ENCODE data around the gene GPATCH2.

GPATCH2 gene

DNA sequence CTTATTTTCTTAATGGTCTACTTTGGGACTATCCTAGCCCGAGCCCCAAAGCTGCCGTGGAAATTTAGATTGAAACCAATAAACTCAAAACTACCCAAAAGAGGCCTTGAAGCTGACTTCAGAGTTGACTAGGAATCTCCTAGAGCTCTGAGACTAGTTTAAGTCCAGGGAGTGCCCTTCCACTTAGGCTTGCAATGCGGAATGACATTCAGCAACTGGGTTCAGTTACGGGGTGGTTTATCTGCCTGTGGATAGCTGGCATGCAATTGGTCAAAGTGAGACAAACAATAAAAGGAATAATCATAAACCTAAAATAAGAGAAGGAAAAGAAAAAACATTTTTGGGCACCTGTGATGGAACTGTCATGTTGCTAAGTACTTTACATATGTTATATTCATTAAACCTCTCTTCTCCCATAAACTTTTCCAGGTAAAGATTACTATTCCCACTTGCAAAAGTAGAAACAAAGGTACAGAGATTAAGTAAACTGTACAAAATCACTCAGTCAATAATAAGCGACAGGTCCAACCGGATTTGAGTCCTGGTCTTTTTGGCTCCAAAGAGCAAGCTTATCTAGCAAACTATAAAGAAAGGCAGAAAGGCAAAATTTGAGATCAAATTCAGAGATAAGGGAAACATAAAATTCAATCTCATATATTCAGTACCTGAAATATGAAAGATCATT is 56.5 kb downstream of the GPATCH2 start:
- no peak for DNase-seq

DNA sequence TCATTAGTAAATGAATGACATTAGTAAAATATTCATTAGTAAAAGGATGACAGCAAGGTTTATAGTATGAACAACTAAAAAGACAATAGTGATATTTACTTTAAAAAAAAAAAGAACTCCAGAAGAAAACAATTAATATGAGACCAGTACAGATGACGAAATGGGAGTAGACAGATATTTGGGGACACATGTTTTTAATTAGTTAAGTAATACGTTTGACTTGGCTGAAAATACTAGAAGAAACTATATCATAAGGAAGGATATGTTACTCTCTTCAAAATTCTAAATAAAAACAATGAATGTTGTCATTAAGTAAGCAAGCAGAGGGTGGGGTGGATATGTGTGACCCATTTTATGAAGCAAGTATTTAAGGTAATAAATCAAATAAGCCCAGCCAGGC is 61.9 kb downstream of the GPATCH2 start:
- no peak for DNase-seq

GRCh38 chr1:217568200-217568599 is 62.7 kb downstream of the GPATCH2 start:
- no peak for DNase-seq

DNA sequence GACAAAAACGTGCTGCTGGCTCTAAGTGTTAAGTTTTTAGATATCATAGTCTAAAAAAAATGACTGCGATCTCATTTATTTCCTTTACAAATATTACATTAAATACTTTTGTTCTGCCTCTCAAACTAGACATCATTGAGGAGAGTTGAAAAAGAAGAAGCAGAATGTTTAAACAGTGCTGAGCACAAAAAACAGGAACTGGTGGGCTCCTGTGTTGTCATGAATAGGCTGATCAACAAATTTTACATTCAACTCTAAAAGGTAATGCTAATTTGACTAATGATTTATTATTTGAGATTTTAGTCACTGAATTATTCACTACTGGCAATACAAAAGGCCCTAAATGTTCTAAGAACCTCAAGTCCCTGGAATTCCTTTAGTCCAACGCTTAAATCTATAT is 66.1 kb downstream of the GPATCH2 start:
- no peak for DNase-seq

DNA sequence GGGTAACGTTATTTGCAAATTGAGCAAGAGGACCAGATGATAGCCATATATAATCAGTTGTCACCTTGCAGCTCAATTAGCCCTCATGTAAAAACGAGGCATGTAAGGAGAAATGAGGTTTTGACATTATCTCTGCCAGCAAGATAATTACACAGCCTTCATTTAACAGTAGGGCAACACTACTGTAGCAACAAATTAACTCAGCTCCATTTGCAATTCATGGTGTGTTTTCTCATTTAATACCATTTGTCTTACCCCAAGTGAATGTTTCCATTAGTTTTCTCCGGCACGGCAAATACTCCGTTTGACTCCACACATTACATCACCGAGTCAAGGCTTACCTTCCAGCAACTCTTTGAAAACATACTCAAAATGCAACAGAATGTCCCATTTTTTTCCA is 66.7 kb downstream of the GPATCH2 start:
- DNase-seq: no peak

DNA sequence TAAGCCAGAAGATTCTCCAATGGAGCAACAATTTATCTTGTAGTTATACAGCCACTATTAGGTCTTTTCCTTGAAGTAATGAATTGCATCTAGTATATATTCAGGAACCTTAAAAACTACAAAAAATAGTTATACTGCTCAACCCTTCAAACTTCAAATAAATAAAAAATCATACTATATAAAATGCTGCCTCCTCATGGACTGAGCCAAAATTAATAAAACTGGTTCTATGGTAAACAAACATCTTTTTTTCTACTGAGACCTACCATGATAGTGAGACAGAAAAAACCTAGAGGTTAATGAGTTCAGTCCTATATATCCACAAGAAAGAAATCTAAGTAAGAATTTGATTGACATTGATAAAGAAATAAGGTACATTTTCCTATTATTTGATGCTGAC is 67.7 kb downstream of the GPATCH2 start:
- DNase-seq: no peak

- DNase-seq: no peak
Observed at GRCh38 chr1:217562229-217562878, 68.5 kb downstream of the GPATCH2 start.

GRCh38 chr1:217561446-217561845 is 69.4 kb downstream of the GPATCH2 start:
- DNase-seq: no peak

- DNase-seq: no peak
Observed at GRCh38 chr1:217554849-217555248, 76.0 kb downstream of the GPATCH2 start.

GRCh38 chr1:217553949-217554509 is 76.9 kb downstream of the GPATCH2 start:
- no peak for DNase-seq

- no peak for DNase-seq
Observed at GRCh38 chr1:217552339-217552951, 78.4 kb downstream of the GPATCH2 start.

DNA sequence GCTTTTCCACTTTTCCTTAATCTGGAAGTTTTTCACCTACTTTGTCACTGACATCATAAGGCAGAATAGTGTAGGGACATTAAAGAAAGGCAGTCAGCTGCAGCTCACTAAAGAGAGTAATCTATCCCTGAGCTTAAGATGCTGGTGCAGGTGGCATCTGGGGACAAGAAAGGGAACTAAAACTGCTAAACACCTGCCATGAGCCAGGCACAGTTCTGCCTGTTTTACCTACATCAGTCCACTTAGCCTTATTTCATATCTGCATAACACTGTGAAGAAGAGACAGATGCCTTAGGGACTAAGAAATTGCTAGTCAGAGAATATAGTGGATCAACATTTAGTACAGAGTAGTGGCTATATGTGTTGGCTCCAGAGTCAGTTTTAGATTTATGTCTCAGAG is 88.1 kb downstream of the GPATCH2 start:
- no peak for DNase-seq

DNA sequence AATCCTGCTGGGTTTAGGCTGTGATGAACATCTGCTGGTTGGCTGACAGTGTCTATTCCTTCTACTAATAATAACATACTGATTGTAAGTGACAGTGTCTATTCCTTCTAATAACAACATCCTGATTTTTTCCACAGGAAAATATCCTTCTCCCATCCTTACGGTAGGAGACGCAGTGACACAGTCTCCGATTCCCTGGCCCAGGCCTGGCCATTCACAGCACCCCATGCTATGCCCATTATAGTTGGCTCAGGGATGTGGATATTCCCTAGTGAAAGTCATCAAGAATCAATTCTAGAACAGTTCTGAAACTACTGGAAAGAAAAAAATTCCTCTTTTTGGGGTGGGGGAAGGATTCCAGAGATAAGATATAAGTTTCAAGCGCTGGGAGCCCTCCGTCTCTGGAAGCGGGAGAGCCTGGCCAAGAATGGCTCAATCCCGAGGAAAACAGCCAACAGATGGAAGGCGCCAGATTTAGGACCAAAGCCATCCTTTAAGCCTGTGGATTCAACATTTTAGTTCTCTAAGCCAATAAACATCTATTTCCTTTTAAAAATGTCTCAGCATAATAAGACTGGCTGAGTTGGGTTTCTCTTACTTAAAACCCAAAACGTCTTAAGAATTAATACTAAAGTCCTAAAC is 88.6 kb downstream of the GPATCH2 start:
- no peak for DNase-seq

DNA sequence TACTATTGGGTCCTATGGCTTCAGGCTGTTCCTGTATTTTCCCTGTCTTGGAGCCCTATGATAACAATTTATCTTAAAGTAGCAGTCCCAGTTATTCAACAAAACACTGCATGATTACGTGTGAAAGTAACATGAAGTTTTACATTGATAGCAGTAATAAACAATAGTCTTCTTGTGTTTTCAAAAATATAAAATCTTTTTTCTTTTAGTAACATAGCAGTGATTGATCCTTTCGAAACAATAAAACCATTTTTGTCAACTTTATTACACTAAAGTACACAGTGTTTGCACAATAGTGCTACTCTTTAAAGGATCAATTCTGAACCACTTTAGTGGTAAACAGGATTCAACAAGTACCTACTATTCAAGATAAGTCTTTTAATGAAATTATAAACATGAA is 90.6 kb downstream of the GPATCH2 start:
- no peak for DNase-seq

- no peak for DNase-seq
Observed at GRCh38 chr1:217539510-217539909, 91.4 kb downstream of the GPATCH2 start.

DNA sequence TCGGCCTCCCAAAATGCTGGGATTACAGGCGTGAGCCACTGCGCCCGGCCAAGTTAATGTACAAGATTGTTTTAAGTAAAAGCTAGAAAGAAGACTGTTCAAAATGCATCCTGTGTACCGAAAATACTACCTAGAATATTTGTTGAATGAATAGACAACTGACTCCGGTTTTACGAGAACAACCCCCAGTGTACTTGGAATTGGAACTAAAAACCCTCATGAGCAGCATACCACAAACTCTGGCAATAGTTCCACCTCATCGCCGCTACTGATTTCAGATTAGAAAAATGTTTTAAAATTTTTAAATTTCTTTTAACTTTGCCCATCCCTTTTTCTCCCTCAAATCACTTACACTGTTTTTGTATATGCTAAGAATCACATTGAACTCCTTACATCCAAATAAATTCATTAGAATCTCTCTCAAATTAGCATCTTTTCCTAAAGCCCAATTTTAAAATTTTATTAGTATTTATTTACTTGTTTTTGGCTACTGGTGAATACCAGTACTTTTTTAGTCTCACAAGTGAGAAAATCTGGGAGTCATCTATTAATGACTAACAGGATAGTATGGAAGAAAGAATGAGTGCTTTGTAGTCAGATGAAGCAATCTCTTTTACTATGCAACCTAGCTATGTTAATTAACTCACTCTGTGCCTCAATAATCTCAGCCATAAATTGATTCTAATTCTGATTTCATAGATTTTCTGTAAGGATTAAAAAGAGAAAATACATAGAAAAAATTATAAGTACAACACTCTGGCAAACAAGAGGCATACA is 95.1 kb downstream of the GPATCH2 start:
- DNase-seq: no peak

DNA sequence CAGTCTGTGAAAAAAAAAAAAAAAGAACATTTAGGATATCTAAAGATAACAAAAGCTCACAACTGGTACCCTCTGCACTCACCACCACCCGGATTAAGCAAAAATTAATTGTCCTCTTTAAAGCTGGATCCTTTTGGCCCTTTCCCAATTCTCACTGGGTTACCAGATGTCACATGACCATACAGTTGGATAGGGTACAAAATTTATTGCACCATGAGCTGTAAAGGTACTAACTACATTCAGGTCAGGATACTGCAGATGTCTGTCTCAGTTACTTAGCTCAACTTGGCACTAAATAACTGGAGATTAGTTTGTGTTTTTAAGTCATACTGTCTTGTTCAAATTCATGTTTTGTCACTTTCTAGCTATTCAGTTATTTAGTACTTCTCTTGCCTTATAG is 96.3 kb downstream of the GPATCH2 start:
- no peak for DNase-seq

DNA sequence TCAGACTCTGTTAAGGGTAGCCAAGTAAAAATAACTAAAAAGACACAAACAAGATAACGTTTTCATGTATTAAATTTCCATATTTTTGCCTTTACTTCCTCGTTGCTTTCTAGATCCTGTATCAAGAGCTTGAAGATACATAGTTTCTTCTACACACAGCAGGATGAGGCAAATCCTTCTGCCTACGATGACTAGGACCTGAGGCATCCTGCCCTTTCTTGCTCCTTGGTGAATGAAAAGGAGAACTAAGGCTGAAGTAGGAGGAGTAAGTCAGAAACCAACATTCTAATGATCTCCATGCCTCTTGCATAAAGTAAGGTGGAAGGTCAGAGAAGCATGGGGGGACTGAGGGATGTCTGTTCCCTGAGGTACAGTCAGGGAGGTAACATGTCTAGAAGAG is 102.6 kb downstream of the GPATCH2 start:
- DNase-seq: no peak

- DNase-seq: no peak
Observed at GRCh38 chr1:217527151-217527550, 103.7 kb downstream of the GPATCH2 start.

- DNase-seq: no peak
Observed at GRCh38 chr1:217526636-217527035, 104.3 kb downstream of the GPATCH2 start.

DNA sequence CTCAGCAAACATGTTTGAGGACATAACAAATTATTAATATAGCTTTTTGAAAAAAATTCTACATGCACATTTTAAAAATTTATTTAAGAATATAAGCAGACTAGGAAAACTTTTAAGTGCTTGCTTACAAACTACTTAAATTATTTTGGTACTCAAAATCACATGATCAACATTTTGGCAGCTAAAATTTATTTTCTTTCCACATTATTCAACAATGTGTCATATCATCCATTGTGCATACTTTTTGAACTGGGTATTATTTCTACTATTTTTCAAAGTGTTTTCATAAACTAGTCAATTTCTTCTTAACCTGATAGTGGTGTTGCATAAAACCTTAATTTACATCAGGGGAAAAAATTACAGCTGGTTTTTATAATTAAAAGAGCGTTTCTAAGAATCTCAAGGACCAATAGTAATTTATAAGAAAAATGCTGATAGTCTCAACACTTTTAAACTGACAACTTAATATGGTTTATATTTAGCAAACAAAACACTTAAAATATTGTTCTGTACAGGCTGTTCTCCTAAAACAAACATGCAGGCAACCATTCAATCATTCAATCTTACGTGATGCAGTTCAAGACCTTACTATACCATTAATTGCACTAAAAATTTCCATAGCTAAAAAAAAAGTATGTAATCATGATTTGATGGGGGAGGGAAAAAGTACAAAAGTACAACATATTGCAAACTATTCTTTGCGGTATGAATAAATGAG is 105.0 kb downstream of the GPATCH2 start:
- DNase-seq: no peak

Data from activated CD4-positive, CD25-positive, alpha-beta regulatory T cell (primary cell).